Transverse colon (tissue), 1 donor: ENCODE results near the gene ZCCHC4.

Experiments used
- EP300 ChIP-seq: sonication (generic); formaldehyde crosslinking; IDR thresholded peaks from one replicate; pipeline ENCODE4 v1.6.1; 2017; ENCODE audit warnings: antibody characterized with exemption, low read depth
- POLR2A ChIP-seq: fragments of 450-650 bp; IDR thresholded peaks from one replicate; pipeline ENCODE4 v1.6.1; 2016; ENCODE audit warnings: antibody characterized with exemption, mild to moderate bottlenecking, moderate library complexity

DNA sequence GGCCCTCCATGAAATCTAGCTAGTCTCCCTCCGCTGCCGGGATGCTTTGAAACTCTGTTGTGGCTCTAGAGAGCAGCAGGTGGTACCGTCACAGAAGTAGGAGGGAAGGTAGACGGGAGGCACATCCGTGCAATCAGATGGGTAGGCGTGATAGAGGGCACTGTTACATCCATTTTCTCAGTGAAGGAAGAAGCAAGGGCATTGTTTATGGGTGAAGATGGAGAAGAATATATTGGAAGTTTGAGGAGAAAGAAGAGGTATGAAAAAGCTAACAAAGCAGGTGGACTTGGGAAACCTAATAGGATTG lies 65.8 kb downstream of the ZCCHC4 start:
- TF ChIP-seq EP300 (no peak), POLR2A (no peak)
